K562 (cell line): ENCODE data around the gene RBMS1. TPM values are rescaled to one million over a fixed set of nuclear protein-coding genes. Genes with fewer than 3 reads are reported as not detected.
"Not testable (repeated sequence)": the region's sequence is repeated elsewhere in the genome, so short reads cannot be mapped to it uniquely, and the experiment has no call there.

Source experiments
- ATAC-seq: fragments of 200-7000 bp; cut with Tn5 transposase; 3 replicates; pipeline ENCODE4 v1.9.1; 2020; ENCODE audit warnings: moderate library complexity
- BruUV-seq: library from RNA; stranded (reverse); fragments of 400-500 nt; replicated peaks from 2 replicates; lab custom pipeline; 2021; lab: Mats Ljungman, UMichigan
- CTCF ChIA-PET: fragments of 300-600 bp; formaldehyde crosslinking; extraction: SDS; loops from one replicate; lab custom pipeline; 2021; ENCODE audit warnings: low intra/inter-chr PET ratio; lab: Yijun Ruan, JAX
- POLR2A ChIA-PET: fragments of 300-600, 350-650 bp; sonication (Branson Sonifier 250); formaldehyde crosslinking; extraction: SDS; loops from one replicate; lab custom pipeline; 2021; ENCODE audit warnings: antibody characterized with exemption, inconsistent platforms; lab: Yijun Ruan, JAX
- DNase-seq, 4 experiments: peaks; one replicate each; pipeline versions ENCODE4 v3.0.0 to v3.0.0-alpha.2; 2011 to 2018; ENCODE audit warnings: low spot score in 3 of 4, mixed read lengths in 3 of 4; ENCODE audit errors: extremely low read depth in 1 of 4
- FAIRE-seq: peaks from 2 replicates; lab custom pipeline; 2011; peaks lifted over from hg19 to GRCh38; lab: Jason Lieb, UNC
- H2AFZ ChIP-seq: 2 replicates; pipeline ENCODE4 v1.6.0; 2011; ENCODE audit warnings: low read depth, low read length, control low read depth, inconsistent platforms
- H3K27ac ChIP-seq: fragments of 200-600 bp; 3 replicates; pipeline ENCODE4 v1.8.0; 2011; ENCODE audit warnings: low read depth, mild to moderate bottlenecking, control low read depth, inconsistent platforms, low read length, moderate library complexity, mixed read lengths; ENCODE audit errors: extremely low read depth
- H3K27me3 ChIP-seq, 2 experiments: fragments of 300-600 bp in 1 of 2; 2 replicates in 1 of 2; 3 replicates in 1 of 2; pipeline versions ENCODE4 v1.6.0 to v1.8.0; 2011; ENCODE audit warnings: inconsistent platforms in 2 of 2, low read length in 2 of 2, mild to moderate bottlenecking in 1 of 2, mixed read lengths in 1 of 2, moderate library complexity in 1 of 2; ENCODE audit not compliant: control insufficient read depth in 2 of 2, insufficient read depth in 2 of 2
- H3K36me3 ChIP-seq: fragments of 300-600 bp; 3 replicates; pipeline ENCODE4 v1.8.0; 2011; ENCODE audit warnings: mild to moderate bottlenecking, low read length, inconsistent platforms; ENCODE audit not compliant: control insufficient read depth, insufficient read depth
- H3K4me1 ChIP-seq, 2 experiments: fragments of 200-600 bp in 1 of 2; replicated peaks in 1 of 2; 2 replicates in 1 of 2; 3 replicates in 1 of 2; pipeline versions ENCODE4 v1.5.1 to v1.8.0; 2011; ENCODE audit warnings: inconsistent platforms in 2 of 2, low read length in 2 of 2, mild to moderate bottlenecking in 1 of 2, mixed read lengths in 1 of 2, moderate library complexity in 1 of 2; ENCODE audit not compliant: control insufficient read depth in 2 of 2, insufficient read depth in 2 of 2
- H3K4me2 ChIP-seq: 2 replicates; pipeline ENCODE4 v1.6.1; 2011; ENCODE audit warnings: low read length, control low read depth, inconsistent platforms, mixed read lengths; ENCODE audit not compliant: insufficient read depth
- H3K4me3 ChIP-seq: fragments of 200-600 bp; sonication (generic), shearing (Covaris generic); 2 replicates; pipeline ENCODE4 v1.5.1; 2016; ENCODE audit warnings: control low read depth, inconsistent platforms
- H3K79me2 ChIP-seq: fragments of 200-600 bp; 3 replicates; pipeline ENCODE4 v1.8.0; 2011; ENCODE audit warnings: low read length, inconsistent platforms; ENCODE audit not compliant: control insufficient read depth, insufficient read depth
- H3K9ac ChIP-seq, 2 experiments: 2 replicates each; pipeline versions ENCODE4 v1.6.0 to v1.6.1; 2011; ENCODE audit warnings: low read depth in 2 of 2, low read length in 2 of 2, control low read depth in 1 of 2, inconsistent platforms in 1 of 2, mild to moderate bottlenecking in 1 of 2, mixed read lengths in 1 of 2; ENCODE audit not compliant: insufficient read depth in 1 of 2
- H3K9me1 ChIP-seq: one replicate; pipeline ENCODE4 v1.6.0; 2011; ENCODE audit warnings: inconsistent platforms, mild to moderate bottlenecking, low read length, moderate library complexity; ENCODE audit not compliant: control insufficient read depth, insufficient read depth
- H3K9me3 ChIP-seq: replicated peaks from 2 replicates; pipeline ENCODE4 v1.5.1; 2011; ENCODE audit warnings: low read depth, low read length, inconsistent platforms; ENCODE audit not compliant: control insufficient read depth, insufficient read depth
- H4K20me1 ChIP-seq: replicated peaks from 2 replicates; pipeline ENCODE4 v1.6.1; 2011; ENCODE audit warnings: low read length, inconsistent platforms, mixed read lengths; ENCODE audit not compliant: control insufficient read depth, insufficient read depth
- WGBS: fragments of 100-300 bp; shearing (Covaris generic); methylation state at CpG from one replicate; pipeline ENCODE4 v1.1.6; 2016; ENCODE audit warnings: low coverage, mixed read lengths; ENCODE audit not compliant: insufficient coverage; ENCODE audit errors: missing lambda C conversion rate; 5-methylcytosine and 5-hydroxymethylcytosine counted together
- in situ Hi-C: fragments of 300-500 bp; cut with MboI; formaldehyde crosslinking; loops from 4 replicates; pipeline ENCODE4 v1.15.0; 2018; ENCODE audit warnings: inconsistent platforms, mixed read lengths
- intact Hi-C: fragments of 100-400 bp; cut with micrococcal nuclease; formaldehyde crosslinking; loops from 2 replicates; pipeline ENCODE4 v1.14.2; 2022
- polyA plus RNA-seq, 8 experiments: library from polyadenylated mRNA; depleted of rRNA in 4 of 8; stranded (reverse) in 5 of 8; unstranded in 3 of 8; fragments of >200 nt; fragmentation: Nextera tagmentation in 2 of 8; fragmentation: Illumina TruSeq in 1 of 8; extraction: Ambion mirVana in 2 of 8; extraction: Trizol in 1 of 8; gene quantifications; 2 replicates each; pipeline versions ENCODE4 v1.2.1 to v1.2.3, GENCODE V29; 2011 to 2014; ENCODE audit warnings: inconsistent platforms in 1 of 8, missing spikeins in 1 of 8
- total RNA-seq, 7 experiments: library from RNA; depleted of rRNA in 6 of 7; stranded (reverse); fragments of >200 nt in 6 of 7; fragmentation: Illumina TruSeq in 2 of 7; extraction: Trizol in 2 of 7; gene quantifications; 2 replicates each; pipeline versions ENCODE4 v1.2.1 to v1.2.3, GENCODE V29; 2011 to 2021; ENCODE audit warnings: low replicate concordance in 1 of 7
- TF ChIP-seq, protein P1 (sequence below): IDR thresholded peaks from 2 replicates; pipeline ENCODE4 v1.6.1; 2012; ENCODE audit warnings: low read depth, low read length, improper control_type of control experiment, borderline replicate concordance

The RBMS1 gene
- total and polyA plus RNA-seq, 9 of the 15 experiments (the other 6 are each of a cell fraction or from before 2014, with no cell fraction given) = 0.04 to 0.31 (median 0.09) TPM; not detected in 6

DNA sequence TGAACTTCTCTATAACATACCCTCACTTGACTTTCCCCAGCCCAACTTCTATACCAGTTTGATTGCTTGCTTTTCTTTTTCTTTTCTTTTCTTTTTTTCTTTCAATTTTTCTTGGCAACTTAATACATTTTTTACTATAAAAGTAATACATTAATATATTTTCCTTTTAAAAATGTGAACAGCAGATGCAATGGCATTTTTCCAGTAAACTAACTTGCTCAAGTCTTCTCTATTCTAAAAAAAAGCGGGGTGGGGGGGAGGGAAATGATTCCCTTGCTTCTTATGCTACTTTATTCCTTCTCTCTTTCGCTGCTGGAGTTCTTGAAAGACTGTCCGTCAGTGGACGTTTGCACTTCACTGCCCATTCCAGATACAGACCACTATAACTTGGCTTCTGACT, 70.5 kb downstream of the RBMS1 start (continued):
- TF ChIP-seq, protein P1, sequence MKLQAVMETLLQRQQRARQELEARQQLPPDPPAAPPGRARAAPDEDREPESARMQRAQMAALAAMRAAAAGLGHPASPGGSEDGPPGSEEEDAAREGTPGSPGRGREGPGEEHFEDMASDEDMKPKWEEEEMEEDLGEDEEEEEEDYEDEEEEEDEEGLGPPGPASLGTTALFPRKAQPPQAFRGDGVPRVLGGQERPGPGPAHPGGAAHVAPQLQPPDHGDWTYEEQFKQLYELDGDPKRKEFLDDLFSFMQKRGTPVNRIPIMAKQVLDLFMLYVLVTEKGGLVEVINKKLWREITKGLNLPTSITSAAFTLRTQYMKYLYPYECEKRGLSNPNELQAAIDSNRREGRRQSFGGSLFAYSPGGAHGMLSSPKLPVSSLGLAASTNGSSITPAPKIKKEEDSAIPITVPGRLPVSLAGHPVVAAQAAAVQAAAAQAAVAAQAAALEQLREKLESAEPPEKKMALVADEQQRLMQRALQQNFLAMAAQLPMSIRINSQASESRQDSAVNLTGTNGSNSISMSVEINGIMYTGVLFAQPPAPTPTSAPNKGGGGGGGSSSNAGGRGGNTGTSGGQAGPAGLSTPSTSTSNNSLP = no peak

DNA sequence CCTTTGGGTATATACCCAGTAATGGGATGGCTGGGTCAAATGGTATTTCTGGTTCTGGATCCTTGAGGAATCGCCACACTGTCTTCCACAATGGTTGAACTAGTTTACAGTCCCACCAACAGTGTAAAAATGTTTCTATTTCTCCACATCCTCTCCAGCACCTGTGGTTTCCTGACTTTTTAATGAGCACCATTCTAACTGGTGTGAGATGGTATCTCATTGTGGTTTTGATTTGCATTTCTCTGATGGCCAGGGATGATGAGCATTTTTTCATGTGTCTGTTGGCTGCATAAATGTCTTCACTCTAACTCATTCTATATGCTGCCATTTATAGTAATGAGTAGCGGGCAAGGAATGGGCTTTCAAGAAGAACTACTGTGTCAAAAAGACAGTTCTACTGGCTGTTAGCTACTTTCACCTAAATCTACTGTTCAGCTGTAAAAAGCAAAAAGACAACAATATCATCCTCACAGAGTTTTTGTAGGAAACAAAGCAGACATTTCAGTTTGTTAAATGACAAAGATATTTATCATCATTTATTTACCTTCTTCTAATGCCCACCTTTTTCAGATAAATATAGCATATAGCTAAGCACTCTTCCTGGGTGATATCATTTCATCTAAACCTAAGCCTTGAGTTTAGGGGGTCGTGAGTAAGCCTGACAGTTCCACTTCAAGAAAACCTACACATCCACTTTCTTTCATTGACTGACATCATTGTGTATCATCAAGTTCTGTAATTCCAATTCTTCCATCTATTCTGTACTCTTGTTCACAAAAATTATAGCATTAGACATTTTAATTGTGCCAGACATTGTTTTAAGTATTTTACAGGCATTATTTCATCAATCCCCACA, 71.7 kb downstream of the RBMS1 start:
- H3K4me3 ChIP-seq, POLR2A ChIA-PET, BruUV-seq, H4K20me1 ChIP-seq, H3K9me1 ChIP-seq, DNase-seq, H3K36me3 ChIP-seq, H3K27me3 ChIP-seq, intact Hi-C loops, H3K27ac ChIP-seq, H2AFZ ChIP-seq, H3K9ac ChIP-seq, FAIRE-seq, in situ Hi-C loops, H3K9me3 ChIP-seq, H3K79me2 ChIP-seq, ATAC-seq, CTCF ChIA-PET, H3K4me2 ChIP-seq, H3K4me1 ChIP-seq: not testable (repeated sequence)
- WGBS = 2% methylated on average over 3 of the region's 3 CpGs
